Measurements from ENCODE around the gene SMC5.

The SMC5 gene

GRCh38 chr9:70389188-70389587, 130.4 kb downstream of the SMC5 start:
- TF ChIP-seq ZFX (IDR thresholded peaks at IDR 0.05): no peak
- H3K27ac ChIP-seq: no peak overlapping the region

- TF ChIP-seq, protein P1, sequence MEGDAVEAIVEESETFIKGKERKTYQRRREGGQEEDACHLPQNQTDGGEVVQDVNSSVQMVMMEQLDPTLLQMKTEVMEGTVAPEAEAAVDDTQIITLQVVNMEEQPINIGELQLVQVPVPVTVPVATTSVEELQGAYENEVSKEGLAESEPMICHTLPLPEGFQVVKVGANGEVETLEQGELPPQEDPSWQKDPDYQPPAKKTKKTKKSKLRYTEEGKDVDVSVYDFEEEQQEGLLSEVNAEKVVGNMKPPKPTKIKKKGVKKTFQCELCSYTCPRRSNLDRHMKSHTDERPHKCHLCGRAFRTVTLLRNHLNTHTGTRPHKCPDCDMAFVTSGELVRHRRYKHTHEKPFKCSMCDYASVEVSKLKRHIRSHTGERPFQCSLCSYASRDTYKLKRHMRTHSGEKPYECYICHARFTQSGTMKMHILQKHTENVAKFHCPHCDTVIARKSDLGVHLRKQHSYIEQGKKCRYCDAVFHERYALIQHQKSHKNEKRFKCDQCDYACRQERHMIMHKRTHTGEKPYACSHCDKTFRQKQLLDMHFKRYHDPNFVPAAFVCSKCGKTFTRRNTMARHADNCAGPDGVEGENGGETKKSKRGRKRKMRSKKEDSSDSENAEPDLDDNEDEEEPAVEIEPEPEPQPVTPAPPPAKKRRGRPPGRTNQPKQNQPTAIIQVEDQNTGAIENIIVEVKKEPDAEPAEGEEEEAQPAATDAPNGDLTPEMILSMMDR (conservative IDR thresholded peaks at IDR 0.05): no peak
- no peak for TF ChIP-seq ZFX (IDR thresholded peaks at IDR 0.05)
- no peak overlapping the region for H3K27ac ChIP-seq
These were observed 131.0 kb downstream of the SMC5 start for GRCh38 chr9:70389621-70390266.

- H3K27ac ChIP-seq: no peak overlapping the region
- TF ChIP-seq, protein P1 (conservative IDR thresholded peaks at IDR 0.05): no peak
- no peak for TF ChIP-seq ZFX (IDR thresholded peaks at IDR 0.05)
These were observed 132.2 kb downstream of the SMC5 start for GRCh38 chr9:70390933-70391341.

DNA sequence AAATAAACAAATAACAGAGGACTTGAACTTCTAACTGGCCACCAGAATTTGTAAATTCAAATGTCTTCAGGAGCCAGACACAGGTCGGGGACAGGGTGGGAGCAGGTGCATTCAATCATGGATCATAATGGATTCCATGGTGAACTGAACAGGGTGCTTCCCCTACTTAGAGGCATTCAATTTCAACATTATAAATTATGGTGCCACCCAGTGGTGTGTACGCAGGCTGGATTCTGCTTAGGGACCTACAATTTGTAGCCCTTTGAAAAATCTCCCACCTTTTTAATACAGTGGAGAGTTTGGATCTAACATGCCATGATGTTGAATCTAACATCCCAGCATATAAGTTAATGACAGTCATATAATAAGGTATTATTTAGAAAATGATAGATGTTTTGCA, 133.4 kb downstream of the SMC5 start:
- H3K27ac ChIP-seq: no peak overlapping the region
- TF ChIP-seq, protein P1 (conservative IDR thresholded peaks at IDR 0.05): peak; percentile 38
- TF ChIP-seq ZFX (IDR thresholded peaks at IDR 0.05): no peak

GRCh38 chr9:70392850-70393249, 134.1 kb downstream of the SMC5 start:
- no peak overlapping the region for H3K27ac ChIP-seq
- no peak for TF ChIP-seq ZFX (IDR thresholded peaks at IDR 0.05)
- TF ChIP-seq, protein P1 (conservative IDR thresholded peaks at IDR 0.05): no peak

GRCh38 chr9:70395652-70396051, 136.9 kb downstream of the SMC5 start:
- TF ChIP-seq, protein P1 (conservative IDR thresholded peaks at IDR 0.05): no peak
- TF ChIP-seq ZFX (IDR thresholded peaks at IDR 0.05): no peak
- no peak overlapping the region for H3K27ac ChIP-seq

DNA sequence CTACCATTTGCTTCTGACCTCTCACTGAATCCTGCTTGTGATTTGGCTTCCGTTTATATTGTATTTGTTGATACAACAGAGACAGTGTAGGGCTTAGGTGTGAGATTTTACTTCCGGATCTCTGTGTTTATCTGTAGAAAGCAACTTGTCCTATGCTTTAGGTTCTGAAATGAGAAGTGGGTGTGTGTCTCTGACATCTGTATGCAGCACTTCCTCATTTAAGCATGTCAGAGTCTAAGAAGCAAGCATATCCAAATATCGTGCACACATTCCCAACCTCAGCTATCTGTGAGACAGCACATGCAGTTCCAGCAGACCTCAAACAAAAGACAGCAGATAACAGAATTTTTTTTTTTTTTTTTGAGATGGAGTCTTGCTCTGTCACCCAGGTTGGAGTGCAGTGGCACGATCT, 139.4 kb downstream of the SMC5 start:
- H3K27ac ChIP-seq: peak overlapping the region; percentile 28; the same call in 1 of the 2 replicates
- no peak for TF ChIP-seq ZFX (IDR thresholded peaks at IDR 0.05)
- TF ChIP-seq, protein P1 (conservative IDR thresholded peaks at IDR 0.05): no peak

- H3K27ac ChIP-seq: no peak overlapping the region
- TF ChIP-seq, protein P1 (conservative IDR thresholded peaks at IDR 0.05): no peak
- no peak for TF ChIP-seq ZFX (IDR thresholded peaks at IDR 0.05)
These were observed 140.4 kb downstream of the SMC5 start for GRCh38 chr9:70399141-70399540.

All from C4-2B (cell line).